Right lobe of liver (tissue), 6 donors: ENCODE results near the gene GRAMD2A. TPM values are rescaled to one million over a fixed set of nuclear protein-coding genes. Genes with fewer than 3 reads are reported as not detected.

Experiments
- ATAC-seq, 4 donors: fragments of 200-7000 bp; cut with Tn5 transposase; one replicate each; pipeline ENCODE4 v1.9.1; 2020; ENCODE audit warnings: mild to moderate bottlenecking in 4 of 4, moderate library complexity in 4 of 4
- DNase-seq, 3 donors: peaks; one replicate each; pipeline ENCODE4 v3.0.0-alpha.2; 2020
- H3K27ac ChIP-seq, 3 donors: fragments of 200-600 bp; one replicate each; pipeline ENCODE4 v1.8.0; 2022
- H3K27me3 ChIP-seq, 2 donors: fragments of 200-600 bp; one replicate each; pipeline ENCODE4 v1.8.0; 2022
- H3K36me3 ChIP-seq, 4 donors: fragments of 200-600 bp; sonication (generic) in 1 of 4; one replicate each; pipeline versions ENCODE4 v1.5.1 to v1.8.0; 2017 to 2022; ENCODE audit warnings: control low read depth in 1 of 4
- H3K4me1 ChIP-seq, 4 donors: fragments of 200-600 bp; sonication (generic) in 1 of 4; one replicate each; pipeline versions ENCODE4 v1.5.1 to v1.8.0; 2017 to 2022; ENCODE audit warnings: control low read depth in 1 of 4
- H3K4me3 ChIP-seq, 3 donors: fragments of 200-600 bp; one replicate each; pipeline ENCODE4 v1.8.0; 2022
- H3K9me3 ChIP-seq, 4 donors: fragments of 200-600 bp; sonication (generic) in 1 of 4; one replicate each; pipeline versions ENCODE4 v1.5.1 to v1.8.0; 2017 to 2022; ENCODE audit warnings: control low read depth in 1 of 4
- CTCF ChIP-seq, 4 donors: fragments of 200-600 bp in 3 of 4; fragments of 450-650 bp in 1 of 4; IDR thresholded peaks; one replicate each; pipeline versions ENCODE4 v1.5.1 to v1.8.0; 2016 to 2022; ENCODE audit warnings: antibody characterized with exemption in 4 of 4, mild to moderate bottlenecking in 2 of 4
- POLR2A ChIP-seq: fragments of 450-650 bp; IDR thresholded peaks from one replicate; pipeline ENCODE4 v1.6.1; 2017; ENCODE audit warnings: antibody characterized with exemption, mild to moderate bottlenecking
- WGBS: methylation state at CpG from one replicate; pipeline ENCODE4 v1.1.6; 2018; ENCODE audit warnings: low coverage, low lambda C conversion rate; ENCODE audit not compliant: insufficient coverage; ENCODE audit errors: missing lambda C conversion rate; 5-methylcytosine and 5-hydroxymethylcytosine counted together
- intact Hi-C, 2 donors: fragments of 100-400 bp; cut with DNase I; formaldehyde crosslinking; loops; one replicate each; pipeline versions ENCODE4 v1.11.2 to v1.14.1; 2022
- total RNA-seq, 6 experiments: library from RNA; depleted of rRNA in 2 of 6; stranded (reverse); fragments of >200 nt in 2 of 6; fragmentation: NEBNext Ultra II Directional in 3 of 6; extraction: Animal tissue kit (Norgen Biotek cat#: 25700) in 3 of 6; gene quantifications; one replicate each; pipeline versions ENCODE4 v1.1.0 to v1.2.4, GENCODE V29; 2016 to 2023
- donor health status: DM: no; HTN: yes; CAD: no.
- donor health status: DM: no; HTN: no; CAD: no.
- donor health status: DM: no; HTN: no; CAD: no.
- donor health status: DM: no; HTN: yes; CAD: no.
- donor health status: DM: no; HTN: yes; CAD: no.

GRAMD2A gene
- total RNA-seq, 6 experiments from 2014 or later = not detected

- H3K9me3 ChIP-seq = no peaks in the 10 kb centered on the region
- ATAC-seq (no peak), DNase-seq (no peak)
- H3K4me1 ChIP-seq = peaks cover 0 to 5% (median 0%) of the 10 kb centered on the region in 4 donors
- H3K4me3 ChIP-seq = peak overlapping the region in 2 of 3 donors; percentile 13 to 29
- H3K27me3 ChIP-seq = peaks cover 0 to 8% of the 10 kb centered on the region in 2 donors
- H3K36me3 ChIP-seq = peaks cover 0 to under 1% (median 0%) of the 10 kb centered on the region in 4 donors
- TF ChIP-seq CTCF (IDR thresholded peaks at IDR 0.05) (no peak), POLR2A (no peak)
- intact Hi-C loops = loop anchor here in 1 of 2 donors (10.0 kb wide), 1 partner anchor 88 kb away; no protein-coding TSS in a partner anchor
- WGBS = 7% methylated on average over 9 of the region's 35 CpGs
- H3K27ac ChIP-seq = no peak overlapping the region
Measured at GRCh38 chr15:72197041-72197459, 537 bp downstream of the GRAMD2A start.

- H3K27me3 ChIP-seq = peaks cover 0 to 8% of the 10 kb centered on the region in 2 donors
- TF ChIP-seq POLR2A (no peak), CTCF (IDR thresholded peaks at IDR 0.05) (no peak)
- intact Hi-C loops = loop anchor here in 1 of 2 donors (10.0 kb wide), 1 partner anchor 88 kb away; no protein-coding TSS in a partner anchor
- H3K4me3 ChIP-seq = no peak overlapping the region
- DNase-seq = no peak
- H3K27ac ChIP-seq = no peak overlapping the region
- no peak for ATAC-seq
- H3K36me3 ChIP-seq = no peaks in the 10 kb centered on the region
- H3K9me3 ChIP-seq = no peaks in the 10 kb centered on the region
- peaks cover 0 to 5% (median 0%) of the 10 kb centered on the region in 4 donors for H3K4me1 ChIP-seq
- 45% methylated on average over 8 of the region's 13 CpGs for WGBS
Measured at GRCh38 chr15:72196409-72197040, 1.1 kb downstream of the GRAMD2A start.

GRCh38 chr15:72195101-72195511 is 2.5 kb downstream of the GRAMD2A start:
- Histone ChIP-seq H3K9me3 (no peaks in the 10 kb centered on the region), H3K27ac (no peak overlapping the region), H3K27me3 (peaks cover 0 to 8% of the 10 kb centered on the region in 2 donors), H3K4me1 (peaks cover 0 to 5% (median 0%) of the 10 kb centered on the region in 4 donors), H3K4me3 (no peak overlapping the region), H3K36me3 (no peaks in the 10 kb centered on the region)
- 50% methylated on average over 3 of the region's 6 CpGs for WGBS
- peak in 2 of 4 donors; percentile 21 to 37 for ATAC-seq
- no peak for TF ChIP-seq POLR2A
- no peak for TF ChIP-seq CTCF (IDR thresholded peaks at IDR 0.05)
- no peak for DNase-seq
- intact Hi-C loops = loop anchor here in 1 of 2 donors (10.0 kb wide), 1 partner anchor 90 kb away; no protein-coding TSS in a partner anchor

- Histone ChIP-seq H3K9me3 (no peaks in the 10 kb centered on the region), H3K36me3 (no peaks in the 10 kb centered on the region), H3K27me3 (peaks cover 0 to 8% of the 10 kb centered on the region in 2 donors), H3K4me1 (peaks cover 0 to 5% (median 0%) of the 10 kb centered on the region in 4 donors), H3K27ac (no peak overlapping the region), H3K4me3 (no peak overlapping the region)
- intact Hi-C loops = loop anchor here in 1 of 2 donors (10.0 kb wide), 1 partner anchor 91 kb away; no protein-coding TSS in a partner anchor
- TF ChIP-seq POLR2A (no peak), CTCF (IDR thresholded peaks at IDR 0.05) (no peak)
- ATAC-seq (no peak), DNase-seq (no peak)
- WGBS = 82% methylated on average over 8 of the region's 8 CpGs
Measured at GRCh38 chr15:72193836-72194396, 3.7 kb downstream of the GRAMD2A start.
